ENCODE results near the gene GPC3. TPM values are rescaled to one million over a fixed set of nuclear protein-coding genes. Genes with fewer than 3 reads are reported as not detected.
"Not testable (repeated sequence)": the region's sequence is repeated elsewhere in the genome, so short reads cannot be mapped to it uniquely, and the experiment has no call there.

Gene GPC3
- total RNA-seq, 1 donor from 2014 or later, result 15.5 TPM

DNA sequence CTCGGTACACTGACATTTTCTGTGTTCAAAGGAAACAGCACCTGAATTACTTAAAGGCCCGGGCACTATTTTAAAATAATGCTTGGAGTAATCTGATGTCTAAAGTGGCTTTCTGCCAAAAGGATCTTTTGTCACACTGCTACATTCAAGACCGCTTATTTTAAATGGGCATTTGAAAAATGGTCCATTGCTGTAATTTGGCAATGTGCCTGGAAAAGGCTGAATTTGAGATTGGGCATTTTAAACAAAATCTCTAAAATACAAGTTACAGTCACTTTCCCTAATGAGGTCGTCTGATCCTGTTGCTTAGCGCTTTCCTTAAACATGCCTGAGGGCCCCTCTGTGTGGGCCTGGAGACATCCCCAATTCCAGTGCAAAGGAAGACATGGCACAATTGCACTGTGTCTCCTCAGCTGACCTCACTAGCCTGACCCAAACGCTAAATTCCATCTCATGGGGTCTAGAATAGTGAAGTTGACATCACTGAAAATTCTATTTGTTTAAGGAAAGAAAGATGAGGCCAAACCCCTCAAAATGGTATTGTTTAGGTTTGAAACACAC lies 214.2 kb downstream of the GPC3 start:
- H3K4me3 ChIP-seq, result no peak overlapping the region
- no peaks in the 10 kb centered on the region for H3K4me1 ChIP-seq
- TF ChIP-seq POLR2A (IDR thresholded peaks at IDR 0.05) (no peak), POLR2AphosphoS5 (IDR thresholded peaks at IDR 0.05; ENCODE audit: insufficient read depth in 1 of 2, low read depth in 1 of 2) (no peak)
- TF ChIP-seq, protein P1, sequence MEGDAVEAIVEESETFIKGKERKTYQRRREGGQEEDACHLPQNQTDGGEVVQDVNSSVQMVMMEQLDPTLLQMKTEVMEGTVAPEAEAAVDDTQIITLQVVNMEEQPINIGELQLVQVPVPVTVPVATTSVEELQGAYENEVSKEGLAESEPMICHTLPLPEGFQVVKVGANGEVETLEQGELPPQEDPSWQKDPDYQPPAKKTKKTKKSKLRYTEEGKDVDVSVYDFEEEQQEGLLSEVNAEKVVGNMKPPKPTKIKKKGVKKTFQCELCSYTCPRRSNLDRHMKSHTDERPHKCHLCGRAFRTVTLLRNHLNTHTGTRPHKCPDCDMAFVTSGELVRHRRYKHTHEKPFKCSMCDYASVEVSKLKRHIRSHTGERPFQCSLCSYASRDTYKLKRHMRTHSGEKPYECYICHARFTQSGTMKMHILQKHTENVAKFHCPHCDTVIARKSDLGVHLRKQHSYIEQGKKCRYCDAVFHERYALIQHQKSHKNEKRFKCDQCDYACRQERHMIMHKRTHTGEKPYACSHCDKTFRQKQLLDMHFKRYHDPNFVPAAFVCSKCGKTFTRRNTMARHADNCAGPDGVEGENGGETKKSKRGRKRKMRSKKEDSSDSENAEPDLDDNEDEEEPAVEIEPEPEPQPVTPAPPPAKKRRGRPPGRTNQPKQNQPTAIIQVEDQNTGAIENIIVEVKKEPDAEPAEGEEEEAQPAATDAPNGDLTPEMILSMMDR (IDR thresholded peaks at IDR 0.05), result no peak
- H3K9me3 ChIP-seq, result no peaks in the 10 kb centered on the region
- H3K27me3 ChIP-seq, result no peaks in the 10 kb centered on the region
- H3K27ac ChIP-seq, result no peak overlapping the region
- no peaks in the 10 kb centered on the region for H3K36me3 ChIP-seq
- no peak for DNase-seq (ENCODE audit: extremely low spot score in 2 of 2)
- intact Hi-C loops (cut with DNase I), result no loop called here

DNA sequence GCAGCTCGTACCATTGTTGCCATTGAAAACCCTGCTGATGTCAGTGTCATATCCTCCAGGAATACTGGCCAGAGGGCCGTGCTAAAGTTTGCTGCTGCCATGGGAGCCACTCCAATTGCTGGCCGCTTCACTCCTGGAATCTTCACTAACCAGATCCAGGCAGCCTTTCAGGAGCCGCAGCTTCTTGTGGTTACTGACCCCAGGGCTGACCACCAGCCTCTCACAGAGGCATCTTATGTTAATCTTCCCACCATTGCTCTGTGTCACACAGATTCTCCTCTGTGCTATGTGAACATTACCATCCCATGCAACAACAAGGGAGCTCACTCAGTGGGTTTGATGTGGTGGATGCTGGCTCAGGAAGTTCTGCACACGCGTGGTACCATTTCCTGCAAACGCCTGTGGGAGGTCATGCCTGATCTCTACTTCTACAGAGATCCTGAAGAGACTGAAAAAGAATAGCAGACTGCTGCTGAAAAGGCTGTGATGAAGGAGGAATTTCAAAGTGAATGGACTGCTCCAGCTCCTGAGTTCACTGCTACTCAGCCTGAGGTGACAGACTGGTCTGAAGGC lies 222.3 kb downstream of the GPC3 start:
- H3K36me3 ChIP-seq; intact Hi-C loops (cut with DNase I); DNase-seq (ENCODE audit: extremely low spot score in 2 of 2): not testable (repeated sequence)

DNA sequence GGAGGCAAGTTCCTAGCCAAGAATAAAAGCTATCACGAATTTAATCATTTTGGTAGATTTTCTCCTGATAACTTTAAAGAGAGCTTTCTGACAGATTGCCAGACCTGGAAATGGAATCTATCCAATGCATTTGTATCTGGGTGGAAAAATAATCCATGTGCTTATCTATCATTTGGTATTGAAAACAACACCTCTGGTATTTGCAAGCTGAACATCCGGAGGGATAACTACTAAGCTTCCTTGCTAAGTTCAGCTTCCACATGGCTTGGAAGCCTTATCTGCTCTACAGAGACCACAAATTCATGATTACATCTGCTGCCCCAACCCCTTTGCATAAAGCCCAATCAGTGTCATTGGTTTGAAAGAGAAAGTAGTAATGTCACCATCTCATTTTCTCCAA lies 230.7 kb downstream of the GPC3 start:
- intact Hi-C loops (cut with DNase I), result no loop called here
- no peaks in the 10 kb centered on the region for H3K36me3 ChIP-seq
- H3K4me3 ChIP-seq, result no peak overlapping the region

More for the DNA sequence above, 222.3 kb downstream of the GPC3 start:
- not testable (repeated sequence) for H3K27me3 ChIP-seq, H3K4me1 ChIP-seq, H3K9me3 ChIP-seq, H3K27ac ChIP-seq, H3K4me3 ChIP-seq

DNA sequence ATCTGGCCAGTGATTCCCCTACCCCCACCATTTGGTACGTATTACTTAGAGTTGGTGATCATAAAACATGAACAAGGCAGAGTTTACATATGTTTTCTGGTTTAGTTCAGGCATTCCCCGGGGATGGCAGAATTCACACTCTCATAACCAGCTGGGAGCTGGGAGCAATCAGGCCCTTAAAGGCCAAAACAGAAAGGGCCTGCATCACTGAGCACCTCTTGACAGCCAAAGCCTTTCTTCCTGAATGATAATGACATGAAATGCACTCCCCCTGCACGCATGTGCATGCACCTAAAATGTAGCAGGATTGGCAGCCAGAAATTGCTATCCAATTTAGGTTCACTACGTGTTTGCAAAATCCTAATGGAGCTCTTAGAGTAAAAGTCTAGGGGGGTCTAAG lies 235.4 kb downstream of the GPC3 start:
- no peaks in the 10 kb centered on the region for H3K36me3 ChIP-seq
- no peaks in the 10 kb centered on the region for H3K4me1 ChIP-seq
- no peak overlapping the region for H3K27ac ChIP-seq
- intact Hi-C loops (cut with DNase I), result no loop called here
- H3K4me3 ChIP-seq, result no peak overlapping the region
- TF ChIP-seq, protein P1 (IDR thresholded peaks at IDR 0.05), result no peak
- TF ChIP-seq POLR2AphosphoS5 (IDR thresholded peaks at IDR 0.05; ENCODE audit: insufficient read depth in 1 of 2, low read depth in 1 of 2), result no peak
- no peak for TF ChIP-seq POLR2A (IDR thresholded peaks at IDR 0.05)
- DNase-seq (ENCODE audit: extremely low spot score in 2 of 2), result no peak
- H3K9me3 ChIP-seq, result no peaks in the 10 kb centered on the region
- H3K27me3 ChIP-seq, result no peaks in the 10 kb centered on the region

More for the DNA sequence above, 230.7 kb downstream of the GPC3 start:
- Histone ChIP-seq H3K27ac (no peak overlapping the region), H3K27me3 (no peaks in the 10 kb centered on the region), H3K4me1 (no peaks in the 10 kb centered on the region), H3K9me3 (no peaks in the 10 kb centered on the region)
- TF ChIP-seq, protein P1 (IDR thresholded peaks at IDR 0.05), result no peak
- TF ChIP-seq POLR2AphosphoS5 (IDR thresholded peaks at IDR 0.05; ENCODE audit: insufficient read depth in 1 of 2, low read depth in 1 of 2), result no peak
- no peak for TF ChIP-seq POLR2A (IDR thresholded peaks at IDR 0.05)
- no peak for DNase-seq (ENCODE audit: extremely low spot score in 2 of 2)

DNA sequence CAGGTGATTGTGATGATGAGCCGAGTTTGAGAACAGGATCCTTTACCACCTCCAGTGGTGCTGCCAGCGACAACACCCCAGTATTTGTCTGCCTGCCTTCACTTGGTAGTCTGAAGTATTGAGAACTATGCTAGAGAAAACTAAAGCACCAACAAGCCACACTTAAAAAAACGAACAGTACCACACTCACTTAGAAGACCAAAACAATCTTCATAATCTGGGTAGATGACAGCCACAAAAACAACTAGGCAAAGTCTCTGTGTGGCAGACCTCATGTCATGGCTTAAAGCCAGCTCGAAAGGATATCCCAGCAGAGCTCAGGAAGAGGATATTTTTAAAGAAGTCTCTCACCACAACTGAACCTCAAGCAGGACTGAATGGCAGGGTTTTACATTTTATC lies 236.0 kb downstream of the GPC3 start:
- H3K27ac ChIP-seq, result no peak overlapping the region
- H3K27me3 ChIP-seq, result no peaks in the 10 kb centered on the region
- no peaks in the 10 kb centered on the region for H3K36me3 ChIP-seq
- no peaks in the 10 kb centered on the region for H3K4me1 ChIP-seq
- intact Hi-C loops (cut with DNase I), result no loop called here
- no peak for DNase-seq (ENCODE audit: extremely low spot score in 2 of 2)
- no peaks in the 10 kb centered on the region for H3K9me3 ChIP-seq
- no peak overlapping the region for H3K4me3 ChIP-seq
- TF ChIP-seq, protein P1 (IDR thresholded peaks at IDR 0.05), result no peak
- no peak for TF ChIP-seq POLR2A (IDR thresholded peaks at IDR 0.05)
- no peak for TF ChIP-seq POLR2AphosphoS5 (IDR thresholded peaks at IDR 0.05; ENCODE audit: insufficient read depth in 1 of 2, low read depth in 1 of 2)
